ENCODE data around the gene P2RY11.

The P2RY11 gene

GRCh38 chr19:10132905-10133304, 21.4 kb downstream of the P2RY11 start:
- no peak for TF ChIP-seq CTCF (IDR thresholded peaks at IDR 0.05; ENCODE audit: low read length, missing control alignments)
- no peak overlapping the region for H3K4me3 ChIP-seq (replicated peaks; ENCODE audit: low read depth, low read length)
- no peak for DNase-seq (ENCODE audit: low read depth)

- no peak for TF ChIP-seq CTCF (IDR thresholded peaks at IDR 0.05; ENCODE audit: low read length, missing control alignments)
- DNase-seq (ENCODE audit: low read depth) = no peak
- no peak overlapping the region for H3K4me3 ChIP-seq (replicated peaks; ENCODE audit: low read depth, low read length)
Observed at GRCh38 chr19:10133596-10133995, 22.1 kb downstream of the P2RY11 start.

- no peak overlapping the region for H3K4me3 ChIP-seq (replicated peaks; ENCODE audit: low read depth, low read length)
- no peak for TF ChIP-seq CTCF (IDR thresholded peaks at IDR 0.05; ENCODE audit: low read length, missing control alignments)
- no peak for DNase-seq (ENCODE audit: low read depth)
Observed at GRCh38 chr19:10134040-10134439, 22.5 kb downstream of the P2RY11 start.

- no peak for TF ChIP-seq CTCF (IDR thresholded peaks at IDR 0.05; ENCODE audit: low read length, missing control alignments)
- no peak for DNase-seq (ENCODE audit: low read depth)
- H3K4me3 ChIP-seq (replicated peaks; ENCODE audit: low read depth, low read length) = no peak overlapping the region
Observed at GRCh38 chr19:10135551-10136334, 24.2 kb downstream of the P2RY11 start.

GRCh38 chr19:10136936-10137335, 25.4 kb downstream of the P2RY11 start:
- no peak for DNase-seq (ENCODE audit: low read depth)
- no peak for TF ChIP-seq CTCF (IDR thresholded peaks at IDR 0.05; ENCODE audit: low read length, missing control alignments)
- no peak overlapping the region for H3K4me3 ChIP-seq (replicated peaks; ENCODE audit: low read depth, low read length)

GRCh38 chr19:10137751-10138682, 26.5 kb downstream of the P2RY11 start:
- DNase-seq (ENCODE audit: low read depth) = no peak
- TF ChIP-seq CTCF (IDR thresholded peaks at IDR 0.05; ENCODE audit: low read length, missing control alignments) = no peak
- H3K4me3 ChIP-seq (replicated peaks; ENCODE audit: low read depth, low read length) = no peak overlapping the region

Measured in fibroblast of pulmonary artery (primary cell).